GM12892 (cell line): Measurements from ENCODE around the gene GASK1B.

Experiments used
- POLR2AphosphoS5 ChIP-seq: IDR thresholded peaks from 2 replicates; pipeline ENCODE4 v1.6.1; 2011; ENCODE audit warnings: low read depth, low read length, control low read depth
- TAF1 ChIP-seq: IDR thresholded peaks from 2 replicates; pipeline ENCODE4 v1.6.1; 2011; ENCODE audit warnings: low read depth, mild to moderate bottlenecking, control low read depth, low read length, borderline replicate concordance

GRCh38 chr4:158162631-158163030 lies 10.2 kb downstream of the GASK1B start:
- no peak for TF ChIP-seq TAF1
- TF ChIP-seq POLR2AphosphoS5: no peak
